Gastrocnemius medialis (tissue), 4 donors: ENCODE results near the gene ZFP91. TPM values are rescaled to one million over a fixed set of nuclear protein-coding genes. Genes with fewer than 3 reads are reported as not detected.

Source experiments
- ATAC-seq, 2 donors: fragments of 150-250 bp; one replicate each; pipeline ENCODE4 v1.9.1; 2016
- DNase-seq, 2 donors: peaks; one replicate each; pipeline ENCODE4 v3.0.0-alpha.2; 2019
- H3K27ac ChIP-seq, 4 donors: fragments of 200-600 bp; sonication (generic); 1 replicate in 1 of 4; 2 replicates in 3 of 4; pipeline ENCODE4 v1.5.1; 2016 to 2018; ENCODE audit warnings: mild to moderate bottlenecking in 2 of 4, moderate library complexity in 1 of 4
- H3K27me3 ChIP-seq, 3 donors: fragments of 200-600 bp; sonication (generic) in 2 of 3; 1 replicate in 1 of 3; 2 replicates in 2 of 3; pipeline versions ENCODE4 v1.5.1 to v1.6.0; 2016 to 2019; ENCODE audit warnings: mild to moderate bottlenecking in 1 of 3, moderate library complexity in 1 of 3
- H3K36me3 ChIP-seq, 2 donors: fragments of 200-600 bp; sonication (generic) in 1 of 2; one replicate each; pipeline ENCODE4 v1.5.1; 2017 to 2018
- H3K4me1 ChIP-seq, 2 donors: fragments of 200-600 bp; sonication (generic) in 1 of 2; one replicate each; pipeline ENCODE4 v1.5.1; 2016 to 2017; ENCODE audit warnings: mild to moderate bottlenecking in 2 of 2
- H3K4me3 ChIP-seq, 4 donors: fragments of 200-600 bp; sonication (generic) in 3 of 4; 1 replicate in 1 of 4; 2 replicates in 3 of 4; pipeline ENCODE4 v1.5.1; 2016 to 2019; ENCODE audit warnings: mild to moderate bottlenecking in 2 of 4
- H3K9me3 ChIP-seq, 3 donors: fragments of 200-600 bp; sonication (generic) in 2 of 3; 1 replicate in 1 of 3; 2 replicates in 2 of 3; pipeline ENCODE4 v1.5.1; 2016 to 2019
- POLR2A ChIP-seq, 2 donors: fragments of 450-650 bp; IDR thresholded peaks; one replicate each; pipeline ENCODE4 v1.6.1; 2017; ENCODE audit warnings: antibody characterized with exemption in 2 of 2, mild to moderate bottlenecking in 2 of 2, moderate library complexity in 2 of 2
- in situ Hi-C, 4 donors: fragments of 200-750 bp; cut with MboI; loops; one replicate each; pipeline versions ENCODE4 v1.15.0 to v1.8.0; 2017; ENCODE audit warnings: low sequenced_read_pairs in 4 of 4
- intact Hi-C: fragments of 100-400 bp; cut with DNase I; formaldehyde crosslinking; loops from one replicate; pipeline ENCODE4 v1.15.1; 2023; ENCODE audit warnings: low total_unique reads
- total RNA-seq, 4 donors: library from RNA; depleted of rRNA; stranded (reverse); fragments of >200 nt; gene quantifications; one replicate each; pipeline versions ENCODE4 v1.1.0 to v1.2.3, GENCODE V29; 2016
- TF ChIP-seq, protein P1 (sequence below), 5 experiments: fragments of 450-650 bp in 3 of 5; fragments of 200-600 bp in 2 of 5; sonication (generic) in 2 of 5; IDR thresholded peaks in 4 of 5; conservative IDR thresholded peaks in 1 of 5; 1 replicate in 4 of 5; 2 replicates in 1 of 5; pipeline ENCODE4 v1.5.1; 2016 to 2019; ENCODE audit warnings: antibody characterized with exemption in 5 of 5, mild to moderate bottlenecking in 3 of 5, moderate library complexity in 3 of 5

Gene ZFP91
- total RNA-seq, 4 donors from 2014 or later, result 59.0 to 94.7 (median 90.6) TPM

GRCh38 chr11:58579192-58580129 is 598 bp downstream of the ZFP91 start:
- TF ChIP-seq, protein P1, sequence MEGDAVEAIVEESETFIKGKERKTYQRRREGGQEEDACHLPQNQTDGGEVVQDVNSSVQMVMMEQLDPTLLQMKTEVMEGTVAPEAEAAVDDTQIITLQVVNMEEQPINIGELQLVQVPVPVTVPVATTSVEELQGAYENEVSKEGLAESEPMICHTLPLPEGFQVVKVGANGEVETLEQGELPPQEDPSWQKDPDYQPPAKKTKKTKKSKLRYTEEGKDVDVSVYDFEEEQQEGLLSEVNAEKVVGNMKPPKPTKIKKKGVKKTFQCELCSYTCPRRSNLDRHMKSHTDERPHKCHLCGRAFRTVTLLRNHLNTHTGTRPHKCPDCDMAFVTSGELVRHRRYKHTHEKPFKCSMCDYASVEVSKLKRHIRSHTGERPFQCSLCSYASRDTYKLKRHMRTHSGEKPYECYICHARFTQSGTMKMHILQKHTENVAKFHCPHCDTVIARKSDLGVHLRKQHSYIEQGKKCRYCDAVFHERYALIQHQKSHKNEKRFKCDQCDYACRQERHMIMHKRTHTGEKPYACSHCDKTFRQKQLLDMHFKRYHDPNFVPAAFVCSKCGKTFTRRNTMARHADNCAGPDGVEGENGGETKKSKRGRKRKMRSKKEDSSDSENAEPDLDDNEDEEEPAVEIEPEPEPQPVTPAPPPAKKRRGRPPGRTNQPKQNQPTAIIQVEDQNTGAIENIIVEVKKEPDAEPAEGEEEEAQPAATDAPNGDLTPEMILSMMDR (IDR thresholded peaks at IDR 0.05 in 4 of 5, conservative IDR thresholded peaks at IDR 0.05 in 1 of 5), result peak; percentile 72 to 93 (median 88)
- TF ChIP-seq POLR2A (IDR thresholded peaks at IDR 0.05), result peak; percentile 79 to 80
- in situ Hi-C loops (loop anchor here in 3 of 4 donors (5.0 to 25.0 kb wide), 5 partner anchors 45 to 917 kb away; partner anchors contain the start of genes CLP1 (in 1 of the 3), CNTF (in 1 of the 3), MED19 (in 1 of the 3) and TMX2 (in 1 of the 3)), intact Hi-C loops (loop anchor here (2.0 to 10.0 kb wide), 8 partner anchors 37 to 1255 kb away; partner anchors contain the start of genes FAM111A, MED19, OSBP and PATL1)
- peaks cover 72 to 73% of the 10 kb centered on the region in 2 donors for H3K4me1 ChIP-seq
- no peaks in the 10 kb centered on the region for H3K27me3 ChIP-seq
- H3K27ac ChIP-seq, result peak overlapping the region; percentile 98 to 100 (median 100)
- H3K36me3 ChIP-seq, result no peaks in the 10 kb centered on the region
- DNase-seq, result peak; percentile 90 to 91
- no peaks in the 10 kb centered on the region for H3K9me3 ChIP-seq
- peak overlapping the region; percentile 85 to 95 (median 94) for H3K4me3 ChIP-seq
- peak; percentile 54 to 58 for ATAC-seq

- H3K4me3 ChIP-seq, result peak overlapping the region; percentile 85 to 95 (median 94)
- no peak for DNase-seq
- intact Hi-C loops, result no loop called here
- ATAC-seq, result no peak
- H3K27ac ChIP-seq, result peak overlapping the region; percentile 98 to 100 (median 100)
- H3K27me3 ChIP-seq, result no peaks in the 10 kb centered on the region
- in situ Hi-C loops, result loop anchor here in 2 of 4 donors (25.0 kb wide), 2 partner anchors 868 to 918 kb away; partner anchors contain the start of genes CLP1 (in 1 of the 2), MED19 (in 1 of the 2), TMX2 (in 1 of the 2) and ZDHHC5 (in 1 of the 2)
- no peaks in the 10 kb centered on the region for H3K9me3 ChIP-seq
- TF ChIP-seq, protein P1 (IDR thresholded peaks at IDR 0.05 in 4 of 5, conservative IDR thresholded peaks at IDR 0.05 in 1 of 5), result no peak
- TF ChIP-seq POLR2A (IDR thresholded peaks at IDR 0.05), result no peak
- H3K36me3 ChIP-seq, result no peaks in the 10 kb centered on the region
- peaks cover 67 to 73% of the 10 kb centered on the region in 2 donors for H3K4me1 ChIP-seq
Observed at GRCh38 chr11:58580311-58580710, 1.4 kb downstream of the ZFP91 start.

- Histone ChIP-seq H3K27me3 (no peaks in the 10 kb centered on the region), H3K36me3 (peaks cover 0 to 4% of the 10 kb centered on the region in 2 donors), H3K4me3 (no peak overlapping the region), H3K9me3 (no peaks in the 10 kb centered on the region), H3K4me1 (peaks cover 60 to 64% of the 10 kb centered on the region in 2 donors), H3K27ac (peak overlapping the region in 2 of 4 donors; percentile 100)
- TF ChIP-seq POLR2A (IDR thresholded peaks at IDR 0.05), result no peak
- TF ChIP-seq, protein P1 (IDR thresholded peaks at IDR 0.05 in 4 of 5, conservative IDR thresholded peaks at IDR 0.05 in 1 of 5), result no peak
- intact Hi-C loops, result no loop called here
- in situ Hi-C loops, result loop anchor here in 2 of 4 donors (25.0 kb wide), 2 partner anchors 870 to 920 kb away; partner anchors contain the start of genes CLP1 (in 1 of the 2), MED19 (in 1 of the 2), TMX2 (in 1 of the 2) and ZDHHC5 (in 1 of the 2)
- ATAC-seq, result no peak
- DNase-seq, result no peak
Observed at GRCh38 chr11:58582437-58582836, 3.6 kb downstream of the ZFP91 start.

GRCh38 chr11:58586998-58587397 is 8.1 kb downstream of the ZFP91 start:
- Histone ChIP-seq H3K4me3 (no peak overlapping the region), H3K27ac (no peak overlapping the region), H3K4me1 (peaks cover 46 to 59% of the 10 kb centered on the region in 2 donors), H3K9me3 (no peaks in the 10 kb centered on the region), H3K36me3 (peaks cover 0 to 4% of the 10 kb centered on the region in 2 donors), H3K27me3 (no peaks in the 10 kb centered on the region)
- ATAC-seq, result no peak
- no peak for TF ChIP-seq POLR2A (IDR thresholded peaks at IDR 0.05)
- TF ChIP-seq, protein P1 (IDR thresholded peaks at IDR 0.05 in 4 of 5, conservative IDR thresholded peaks at IDR 0.05 in 1 of 5), result no peak
- DNase-seq, result no peak
- intact Hi-C loops, result no loop called here
- in situ Hi-C loops, result loop anchor here in 2 of 4 donors (25.0 kb wide), 2 partner anchors 875 to 925 kb away; partner anchors contain the start of genes CLP1 (in 1 of the 2), MED19 (in 1 of the 2), TMX2 (in 1 of the 2) and ZDHHC5 (in 1 of the 2)
